PC-9 (cell line): ENCODE data around the gene PTEN.

Source experiments
- CTCF ChIP-seq: fragments of 200-600 bp; sonication (generic); conservative IDR thresholded peaks from 2 replicates; pipeline ENCODE4 v1.6.1; 2017; ENCODE audit warnings: mixed run types, antibody characterized with exemption, mild to moderate bottlenecking, moderate library complexity
- EZH2 ChIP-seq: fragments of 200-600 bp; sonication (generic); IDR thresholded peaks from 2 replicates; pipeline ENCODE4 v1.8.0; 2017; ENCODE audit warnings: antibody characterized with exemption, low read depth

- no peak for TF ChIP-seq CTCF
- TF ChIP-seq EZH2, result no peak
These were observed 6.5 kb downstream of the PTEN start for GRCh38 chr10:87869773-87870551.
